ENCODE measurements around the gene IGF2BP2.

DNA sequence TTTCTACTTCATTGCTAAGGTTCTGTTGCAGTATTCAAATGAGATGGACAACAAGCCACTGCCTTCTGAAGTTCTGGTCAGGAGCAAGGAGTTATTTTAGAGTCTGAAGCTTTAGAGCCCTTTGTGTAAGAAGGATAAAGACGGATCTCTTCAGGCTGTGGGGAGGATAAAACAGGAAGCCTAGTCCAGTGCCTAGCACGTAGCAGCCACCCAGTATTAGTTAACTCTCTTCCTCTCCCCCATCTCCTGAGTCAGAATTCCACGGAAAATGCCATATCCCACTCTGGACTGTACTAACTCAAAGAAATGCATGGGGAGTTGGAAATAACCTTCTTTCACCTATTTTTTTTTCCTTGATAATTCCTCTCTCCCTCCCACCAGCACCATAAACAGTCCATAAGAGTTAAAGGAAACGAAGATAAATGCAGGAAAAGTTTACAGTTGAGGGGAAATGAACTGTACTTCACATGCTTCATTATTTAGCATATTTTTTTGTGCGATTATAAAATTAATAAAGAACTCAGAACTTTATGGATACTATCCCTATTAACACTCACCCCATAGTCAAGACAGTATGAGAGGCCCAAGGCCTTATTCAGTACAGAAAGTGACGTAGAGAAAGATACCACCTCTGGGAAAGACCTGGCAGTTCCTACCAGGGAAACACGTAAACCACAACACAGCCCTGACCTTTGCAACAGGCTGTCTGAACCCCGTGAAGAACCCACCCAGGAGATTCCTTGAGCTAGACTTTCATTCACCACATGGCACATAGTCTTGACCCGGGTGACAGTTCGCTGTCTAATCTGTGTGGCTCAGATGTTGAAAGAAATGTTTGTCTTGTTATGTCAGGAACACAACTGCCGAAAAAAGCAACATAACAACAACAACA, 9.2 kb downstream of the IGF2BP2 start:
- TF ChIP-seq, protein P1, sequence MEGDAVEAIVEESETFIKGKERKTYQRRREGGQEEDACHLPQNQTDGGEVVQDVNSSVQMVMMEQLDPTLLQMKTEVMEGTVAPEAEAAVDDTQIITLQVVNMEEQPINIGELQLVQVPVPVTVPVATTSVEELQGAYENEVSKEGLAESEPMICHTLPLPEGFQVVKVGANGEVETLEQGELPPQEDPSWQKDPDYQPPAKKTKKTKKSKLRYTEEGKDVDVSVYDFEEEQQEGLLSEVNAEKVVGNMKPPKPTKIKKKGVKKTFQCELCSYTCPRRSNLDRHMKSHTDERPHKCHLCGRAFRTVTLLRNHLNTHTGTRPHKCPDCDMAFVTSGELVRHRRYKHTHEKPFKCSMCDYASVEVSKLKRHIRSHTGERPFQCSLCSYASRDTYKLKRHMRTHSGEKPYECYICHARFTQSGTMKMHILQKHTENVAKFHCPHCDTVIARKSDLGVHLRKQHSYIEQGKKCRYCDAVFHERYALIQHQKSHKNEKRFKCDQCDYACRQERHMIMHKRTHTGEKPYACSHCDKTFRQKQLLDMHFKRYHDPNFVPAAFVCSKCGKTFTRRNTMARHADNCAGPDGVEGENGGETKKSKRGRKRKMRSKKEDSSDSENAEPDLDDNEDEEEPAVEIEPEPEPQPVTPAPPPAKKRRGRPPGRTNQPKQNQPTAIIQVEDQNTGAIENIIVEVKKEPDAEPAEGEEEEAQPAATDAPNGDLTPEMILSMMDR (conservative IDR thresholded peaks at IDR 0.05; ENCODE audit: low read depth, low read length) = no peak
- no peak for TF ChIP-seq EZH2 (IDR thresholded peaks at IDR 0.05; ENCODE audit: borderline replicate concordance, low read depth, low read length, poor library complexity, severe bottlenecking)

All from A673 (cell line).